Vagina (tissue), 2 donors: ENCODE results near the gene TNFRSF18. TPM values are rescaled to one million over a fixed set of nuclear protein-coding genes. Genes with fewer than 3 reads are reported as not detected.
A peak's percentile ranks its signal among the peaks of the same experiment; 100 is the strongest.

Source experiments
- DNase-seq, 2 donors: peaks; one replicate each; pipeline ENCODE4 v3.0.0-alpha.2; 2017; ENCODE audit errors: extremely low spot score in 2 of 2
- H3K27ac ChIP-seq: fragments of 200-600 bp; sonication (generic); one replicate; pipeline ENCODE4 v1.5.1; 2019
- H3K27me3 ChIP-seq: fragments of 200-600 bp; sonication (generic); one replicate; pipeline ENCODE4 v1.5.1; 2019
- H3K36me3 ChIP-seq, 2 donors: fragments of 200-600 bp; sonication (generic); one replicate each; pipeline ENCODE4 v1.5.1; 2017 to 2019
- H3K4me1 ChIP-seq: fragments of 200-600 bp; sonication (generic); one replicate; pipeline ENCODE4 v1.5.1; 2019
- H3K4me3 ChIP-seq, 2 donors: fragments of 200-600 bp; sonication (generic); 1 replicate in 1 of 2; 2 replicates in 1 of 2; pipeline ENCODE4 v1.5.1; 2016 to 2019
- H3K9me3 ChIP-seq: fragments of 200-600 bp; sonication (generic); one replicate; pipeline ENCODE4 v1.5.1; 2019
- CTCF ChIP-seq, 3 experiments: fragments of 450-650 bp in 2 of 3; fragments of 200-600 bp in 1 of 3; sonication (generic) in 1 of 3; IDR thresholded peaks; one replicate each; pipeline ENCODE4 v1.5.1; 2017 to 2019; ENCODE audit warnings: antibody characterized with exemption in 3 of 3, mild to moderate bottlenecking in 2 of 3, moderate library complexity in 2 of 3
- POLR2A ChIP-seq, 2 donors: fragments of 450-650 bp; IDR thresholded peaks; one replicate each; pipeline ENCODE4 v1.6.1; 2017; ENCODE audit warnings: antibody characterized with exemption in 2 of 2, mild to moderate bottlenecking in 2 of 2, moderate library complexity in 2 of 2
- POLR2AphosphoS5 ChIP-seq, 2 donors: sonication (generic); formaldehyde crosslinking; IDR thresholded peaks; one replicate each; pipeline ENCODE4 v1.9.0; 2017; ENCODE audit warnings: antibody characterized with exemption in 2 of 2, mild to moderate bottlenecking in 2 of 2, low read depth in 1 of 2; ENCODE audit not compliant: insufficient read depth in 1 of 2
- intact Hi-C: fragments of 100-400 bp; cut with DNase I; formaldehyde crosslinking; loops from one replicate; pipeline ENCODE4 v1.15.1; 2023
- total RNA-seq: library from RNA; depleted of rRNA; stranded (reverse); fragments of >200 nt; gene quantifications from one replicate; pipeline ENCODE4 v1.2.3, GENCODE V29; 2016

TNFRSF18 gene
- total RNA-seq, 1 donor from 2014 or later = 4.4 TPM

- DNase-seq = no peak
- no peak for TF ChIP-seq CTCF (IDR thresholded peaks at IDR 0.05)
- no peak for TF ChIP-seq POLR2AphosphoS5 (IDR thresholded peaks at IDR 0.05; ENCODE audit: insufficient read depth in 1 of 2, low read depth in 1 of 2)
- TF ChIP-seq POLR2A (IDR thresholded peaks at IDR 0.05) = no peak
- Histone ChIP-seq H3K9me3 (no peaks in the 10 kb centered on the region), H3K4me3 (no peak overlapping the region), H3K36me3 (no peaks in the 10 kb centered on the region), H3K27ac (peak overlapping the region; percentile 4), H3K4me1 (peaks cover 22% of the 10 kb centered on the region), H3K27me3 (no peaks in the 10 kb centered on the region)
- intact Hi-C loops = no loop called here
These were observed 44.7 kb downstream of the TNFRSF18 start for GRCh38 chr1:1161683-1162079.

DNA sequence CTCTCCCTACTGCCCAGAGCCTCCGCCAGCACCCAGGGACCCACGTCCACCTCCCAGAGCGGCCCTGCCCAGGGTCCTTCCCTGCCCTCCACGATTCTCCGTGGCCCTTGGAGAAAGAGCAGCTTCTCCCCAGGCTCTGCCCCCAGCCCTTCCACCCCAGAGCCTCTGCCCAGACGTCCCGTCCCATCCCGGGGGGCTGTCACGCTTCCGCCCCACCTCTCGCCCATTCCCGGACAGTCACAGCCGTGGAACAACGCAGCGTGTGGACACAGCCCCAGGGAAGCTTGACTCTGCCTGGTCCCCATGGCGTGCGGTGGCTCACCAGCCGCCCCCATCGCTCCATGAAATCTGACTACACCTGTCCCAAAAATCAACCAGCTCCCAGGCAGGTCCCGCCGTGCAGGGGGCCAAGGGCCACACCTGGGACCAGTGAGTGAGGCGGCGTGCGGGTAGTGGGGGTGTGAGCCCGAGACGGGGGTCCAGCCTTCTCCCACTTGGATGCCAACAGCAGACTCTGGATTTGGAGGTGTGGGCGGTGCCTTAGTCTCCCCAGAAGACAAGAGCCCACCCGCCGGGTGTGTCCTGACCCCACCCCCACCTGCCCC lies 45.2 kb downstream of the TNFRSF18 start:
- DNase-seq = no peak
- H3K4me3 ChIP-seq = no peak overlapping the region
- no peaks in the 10 kb centered on the region for H3K36me3 ChIP-seq
- no peak overlapping the region for H3K27ac ChIP-seq
- TF ChIP-seq POLR2AphosphoS5 (IDR thresholded peaks at IDR 0.05; ENCODE audit: insufficient read depth in 1 of 2, low read depth in 1 of 2) (no peak), POLR2A (IDR thresholded peaks at IDR 0.05) (no peak), CTCF (IDR thresholded peaks at IDR 0.05) (no peak)
- peaks cover 18% of the 10 kb centered on the region for H3K4me1 ChIP-seq
- intact Hi-C loops = no loop called here
- no peaks in the 10 kb centered on the region for H3K9me3 ChIP-seq
- H3K27me3 ChIP-seq = no peaks in the 10 kb centered on the region

DNA sequence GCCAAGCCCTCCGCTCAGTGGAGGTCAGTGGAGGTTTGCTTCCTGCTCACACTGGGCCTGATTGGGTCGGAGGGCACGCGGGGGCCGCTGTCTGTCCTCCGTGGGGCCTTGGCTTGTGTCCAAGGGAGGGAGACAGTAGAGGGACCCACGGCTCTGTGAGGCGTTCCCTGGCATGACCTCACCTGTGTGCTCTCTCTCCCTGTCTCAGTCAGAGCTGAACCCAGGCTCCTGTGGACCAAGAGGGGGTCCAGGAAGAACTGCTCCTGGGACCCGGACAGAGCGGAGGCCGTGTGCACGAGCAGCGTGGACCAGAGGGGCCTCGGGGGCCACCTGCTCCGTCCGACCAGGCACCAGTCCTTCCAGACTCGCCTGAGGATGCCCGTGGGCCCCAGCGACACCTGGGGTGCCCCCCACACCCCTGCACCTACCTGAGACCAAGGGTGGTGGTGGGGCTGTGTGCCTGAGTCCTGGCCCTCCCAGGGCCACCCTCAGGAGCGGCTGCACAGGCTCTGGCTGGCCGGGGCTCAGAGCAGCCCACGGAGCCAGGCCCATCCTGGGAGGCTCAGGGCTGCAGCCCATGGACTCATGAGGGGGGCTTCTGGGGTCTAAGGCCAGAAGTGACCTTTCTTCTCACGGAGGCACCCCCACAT lies 46.0 kb downstream of the TNFRSF18 start:
- no peak for TF ChIP-seq CTCF (IDR thresholded peaks at IDR 0.05)
- no peak for TF ChIP-seq POLR2AphosphoS5 (IDR thresholded peaks at IDR 0.05; ENCODE audit: insufficient read depth in 1 of 2, low read depth in 1 of 2)
- no peak for TF ChIP-seq POLR2A (IDR thresholded peaks at IDR 0.05)
- DNase-seq = no peak
- Histone ChIP-seq H3K4me1 (peaks cover 18% of the 10 kb centered on the region), H3K9me3 (no peaks in the 10 kb centered on the region), H3K4me3 (no peak overlapping the region), H3K27ac (no peak overlapping the region), H3K36me3 (no peaks in the 10 kb centered on the region), H3K27me3 (no peaks in the 10 kb centered on the region)
- intact Hi-C loops = no loop called here

- TF ChIP-seq POLR2AphosphoS5 (IDR thresholded peaks at IDR 0.05; ENCODE audit: insufficient read depth in 1 of 2, low read depth in 1 of 2) (no peak), POLR2A (IDR thresholded peaks at IDR 0.05) (no peak), CTCF (IDR thresholded peaks at IDR 0.05) (no peak)
- H3K9me3 ChIP-seq = no peaks in the 10 kb centered on the region
- H3K27ac ChIP-seq = peak overlapping the region; percentile 92
- peaks cover 18% of the 10 kb centered on the region for H3K4me1 ChIP-seq
- H3K4me3 ChIP-seq = peak overlapping the region; percentile 74 to 76
- intact Hi-C loops = no loop called here
- DNase-seq = no peak
- H3K36me3 ChIP-seq = no peaks in the 10 kb centered on the region
- H3K27me3 ChIP-seq = no peaks in the 10 kb centered on the region
These were observed 48.3 kb downstream of the TNFRSF18 start for GRCh38 chr1:1157914-1158710.
